LNCAP (cell line): ENCODE data around the gene UCN.

Experiments
- TF ChIP-seq, protein P1 (sequence below): fragments of 450-650 bp; IDR thresholded peaks from 2 replicates; pipeline ENCODE4 v1.5.1; 2017; ENCODE audit warnings: mild to moderate bottlenecking

The UCN gene

GRCh38 chr2:27309651-27310050 is 1.4 kb upstream of the UCN start:
- TF ChIP-seq, protein P1, sequence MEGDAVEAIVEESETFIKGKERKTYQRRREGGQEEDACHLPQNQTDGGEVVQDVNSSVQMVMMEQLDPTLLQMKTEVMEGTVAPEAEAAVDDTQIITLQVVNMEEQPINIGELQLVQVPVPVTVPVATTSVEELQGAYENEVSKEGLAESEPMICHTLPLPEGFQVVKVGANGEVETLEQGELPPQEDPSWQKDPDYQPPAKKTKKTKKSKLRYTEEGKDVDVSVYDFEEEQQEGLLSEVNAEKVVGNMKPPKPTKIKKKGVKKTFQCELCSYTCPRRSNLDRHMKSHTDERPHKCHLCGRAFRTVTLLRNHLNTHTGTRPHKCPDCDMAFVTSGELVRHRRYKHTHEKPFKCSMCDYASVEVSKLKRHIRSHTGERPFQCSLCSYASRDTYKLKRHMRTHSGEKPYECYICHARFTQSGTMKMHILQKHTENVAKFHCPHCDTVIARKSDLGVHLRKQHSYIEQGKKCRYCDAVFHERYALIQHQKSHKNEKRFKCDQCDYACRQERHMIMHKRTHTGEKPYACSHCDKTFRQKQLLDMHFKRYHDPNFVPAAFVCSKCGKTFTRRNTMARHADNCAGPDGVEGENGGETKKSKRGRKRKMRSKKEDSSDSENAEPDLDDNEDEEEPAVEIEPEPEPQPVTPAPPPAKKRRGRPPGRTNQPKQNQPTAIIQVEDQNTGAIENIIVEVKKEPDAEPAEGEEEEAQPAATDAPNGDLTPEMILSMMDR, result no peak

DNA sequence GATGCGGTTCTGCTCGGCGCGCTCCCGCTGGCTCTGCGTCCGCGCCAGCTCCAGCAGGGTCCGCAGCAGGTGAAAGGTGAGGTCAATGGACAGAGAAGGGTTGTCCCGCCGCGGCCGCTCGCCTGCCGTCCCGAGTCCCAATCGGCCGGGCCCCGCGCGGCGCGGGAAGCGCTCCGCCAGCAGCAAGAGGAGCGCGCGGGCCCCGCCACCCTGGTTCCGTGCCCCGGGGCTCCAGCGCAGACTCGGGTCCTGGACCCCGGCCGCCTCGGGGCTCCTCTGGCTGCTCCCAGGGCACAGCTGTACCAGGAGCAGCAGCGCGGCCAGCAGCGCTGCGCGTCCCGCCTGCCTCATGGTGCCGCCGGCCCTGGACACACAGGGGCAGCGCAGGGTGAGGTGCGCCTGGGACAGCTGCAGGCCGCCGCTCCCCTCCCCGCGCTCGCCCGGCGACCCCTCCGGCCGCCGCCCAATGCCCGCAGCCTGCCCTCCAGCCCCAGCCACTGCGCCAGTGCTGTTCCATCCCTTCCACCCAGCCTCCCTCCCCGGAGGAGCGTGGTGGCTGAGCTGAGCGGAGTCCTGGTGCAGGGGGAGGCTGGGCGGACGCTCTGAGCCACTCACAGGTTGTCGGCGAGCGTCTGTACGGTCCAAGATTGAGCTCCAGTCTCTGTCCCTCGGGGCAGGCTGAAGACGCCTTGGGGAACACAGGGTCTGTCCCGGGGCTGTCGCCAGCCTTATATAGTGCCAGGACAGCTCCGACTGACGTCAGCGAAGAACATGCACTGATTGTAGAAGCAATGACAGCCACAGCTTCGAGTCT is 493 bp downstream of the UCN start:
- TF ChIP-seq, protein P1, result no peak

GRCh38 chr2:27307287-27307544 is 1.0 kb downstream of the UCN start:
- TF ChIP-seq, protein P1, result no peak

DNA sequence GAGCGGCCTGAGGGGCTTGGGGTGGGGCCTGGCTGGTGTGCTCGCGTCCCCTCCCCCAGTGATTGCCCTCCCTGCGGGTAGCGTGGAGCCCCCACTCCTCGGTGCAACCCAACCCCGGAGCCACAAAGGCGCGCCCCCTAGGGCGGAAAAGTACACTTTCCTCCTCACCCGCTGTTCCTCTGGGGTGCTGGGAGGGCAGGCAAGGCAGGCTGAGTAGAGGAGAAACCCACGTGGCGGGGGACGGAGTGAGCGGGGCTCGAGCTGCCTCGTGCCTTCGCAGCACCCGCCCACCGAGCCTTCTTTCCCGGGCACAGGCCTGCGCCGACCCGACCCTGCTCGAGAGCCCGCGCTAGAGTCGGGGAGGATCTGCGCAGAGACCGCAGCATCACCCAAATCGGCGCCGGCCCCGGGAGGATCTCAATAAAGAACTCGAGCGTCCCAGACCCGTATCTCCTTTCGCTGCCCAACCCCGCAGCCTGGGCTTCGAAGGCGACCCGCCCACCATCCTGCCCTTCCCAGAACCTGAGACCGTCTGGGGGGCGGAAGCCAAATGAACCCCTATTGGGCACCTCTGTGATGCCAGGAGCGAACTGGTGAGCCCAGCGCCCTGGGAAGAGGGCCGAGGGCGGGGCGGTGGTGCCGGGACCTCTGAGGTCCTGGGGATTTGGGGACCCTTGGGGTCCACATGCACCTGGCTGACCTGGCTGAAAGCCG is 1.5 kb downstream of the UCN start:
- TF ChIP-seq, protein P1, result no peak

- TF ChIP-seq, protein P1, result no peak
Measured at GRCh38 chr2:27306136-27306535, 2.1 kb downstream of the UCN start.

DNA sequence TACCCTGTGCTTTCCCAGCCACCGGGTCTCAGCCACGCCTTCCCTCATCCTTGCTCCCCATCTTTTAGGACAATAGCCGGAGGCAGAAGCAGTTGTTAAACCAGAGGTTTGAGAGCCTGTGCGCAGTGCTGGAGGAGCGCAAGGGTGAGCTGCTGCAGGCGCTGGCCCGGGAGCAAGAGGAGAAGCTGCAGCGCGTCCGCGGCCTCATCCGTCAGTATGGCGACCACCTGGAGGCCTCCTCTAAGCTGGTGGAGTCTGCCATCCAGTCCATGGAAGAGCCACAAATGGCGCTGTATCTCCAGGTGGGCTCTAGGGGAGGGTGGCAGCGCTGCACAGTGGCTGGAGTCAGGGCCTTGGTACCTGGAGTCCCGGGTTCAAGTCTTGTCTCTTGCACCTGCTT is 2.7 kb downstream of the UCN start:
- TF ChIP-seq, protein P1, result no peak

GRCh38 chr2:27304488-27305240 is 3.6 kb downstream of the UCN start:
- TF ChIP-seq, protein P1, result no peak
